WTC11 (cell line): ENCODE measurements around the gene COPZ2. TPM values are rescaled to one million over a fixed set of nuclear protein-coding genes. Genes with fewer than 3 reads are reported as not detected.

Source experiments
- ATAC-seq: fragments of 200-7000 bp; cut with Tn5 transposase; 2 replicates; pipeline ENCODE4 v1.10.0; 2021; ENCODE audit warnings: mild to moderate bottlenecking, moderate library complexity
- CTCF ChIA-PET: fragments of 300-600 bp; sonication (Branson Sonifier 250); formaldehyde crosslinking; loops from one replicate; lab custom pipeline; 2021; ENCODE audit warnings: antibody characterized with exemption; lab: Charles Lee
- POLR2A ChIA-PET: fragments of 350-600 bp; sonication (Branson Sonifier 250); formaldehyde crosslinking; loops from one replicate; lab custom pipeline; 2021; ENCODE audit warnings: antibody characterized with exemption; lab: Charles Lee
- DNase-seq: peaks from one replicate; pipeline ENCODE4 v3.0.0; 2021; ENCODE audit warnings: low spot score
- H3K27ac Mint-ChIP-seq: 2 replicates; pipeline ENCODE4 v1.8.0; 2021; ENCODE audit warnings: mixed read lengths
- H3K27me3 Mint-ChIP-seq: 2 replicates; pipeline ENCODE4 v1.8.0; 2021; ENCODE audit warnings: low read depth, mild to moderate bottlenecking, moderate library complexity, mixed read lengths
- H3K36me3 Mint-ChIP-seq: 2 replicates; pipeline ENCODE4 v1.8.0; 2021; ENCODE audit warnings: mixed read lengths
- H3K4me1 Mint-ChIP-seq: 2 replicates; pipeline ENCODE4 v1.8.0; 2022; ENCODE audit warnings: mixed read lengths
- H3K4me3 Mint-ChIP-seq: 2 replicates; pipeline ENCODE4 v1.8.0; 2021; ENCODE audit warnings: mild to moderate bottlenecking, moderate library complexity, mixed read lengths
- H3K9me3 Mint-ChIP-seq: 2 replicates; pipeline ENCODE4 v1.8.0; 2021; ENCODE audit warnings: mixed read lengths
- ATF1 ChIP-seq: sonication (generic); formaldehyde crosslinking; IDR thresholded peaks from 2 replicates; pipeline ENCODE4 v1.8.1; 2023; ENCODE audit warnings: mild to moderate bottlenecking, moderate library complexity, missing genetic modification reagents
- CREB1 ChIP-seq: sonication (generic); formaldehyde crosslinking; IDR thresholded peaks from 2 replicates; pipeline ENCODE4 v1.8.0; 2023; ENCODE audit warnings: mild to moderate bottlenecking, missing genetic modification reagents
- EMX1 ChIP-seq: fragments of 250-450 bp; sonication (Bioruptor Pico); IDR thresholded peaks from 2 replicates; pipeline ENCODE4 v1.8.0; 2021; ENCODE audit warnings: mild to moderate bottlenecking
- FOXP1 ChIP-seq: sonication (generic); formaldehyde crosslinking; IDR thresholded peaks from 2 replicates; pipeline ENCODE4 v1.8.0; 2022; ENCODE audit warnings: missing genetic modification reagents, mild to moderate bottlenecking, moderate library complexity, borderline replicate concordance
- GABPB1 ChIP-seq: sonication (generic); formaldehyde crosslinking; IDR thresholded peaks from 2 replicates; pipeline ENCODE4 v1.8.1; 2023; ENCODE audit warnings: mild to moderate bottlenecking, missing genetic modification reagents
- MXD4 ChIP-seq: fragments of 250-450 bp; sonication (Bioruptor Pico); IDR thresholded peaks from 2 replicates; pipeline ENCODE4 v1.8.0; 2021; ENCODE audit warnings: mild to moderate bottlenecking, moderate library complexity, borderline replicate concordance
- NFATC4 ChIP-seq: fragments of 250-450 bp; sonication (Bioruptor Pico); IDR thresholded peaks from 2 replicates; pipeline ENCODE4 v1.9.0; 2021; ENCODE audit warnings: mild to moderate bottlenecking
- NFE2L1 ChIP-seq: sonication (generic); formaldehyde crosslinking; IDR thresholded peaks from 2 replicates; pipeline ENCODE4 v1.8.1; 2023; ENCODE audit warnings: missing genetic modification reagents
- NFYB ChIP-seq: sonication (generic); formaldehyde crosslinking; conservative IDR thresholded peaks from 2 replicates; pipeline ENCODE4 v1.8.0; 2022; ENCODE audit warnings: low read depth, missing genetic modification reagents
- NR2C2 ChIP-seq: sonication (generic); formaldehyde crosslinking; IDR thresholded peaks from 2 replicates; pipeline ENCODE4 v1.8.0; 2022; ENCODE audit warnings: mild to moderate bottlenecking, missing genetic modification reagents
- SMAD3 ChIP-seq: sonication (generic); formaldehyde crosslinking; IDR thresholded peaks from 2 replicates; pipeline ENCODE4 v1.8.0; 2022; ENCODE audit warnings: missing genetic modification reagents, mild to moderate bottlenecking, borderline replicate concordance
- SMAD4 ChIP-seq: sonication (generic); formaldehyde crosslinking; IDR thresholded peaks from 2 replicates; pipeline ENCODE4 v1.8.0; 2022; ENCODE audit warnings: mild to moderate bottlenecking, missing genetic modification reagents
- TEAD1 ChIP-seq: sonication (generic); formaldehyde crosslinking; IDR thresholded peaks from 2 replicates; pipeline ENCODE4 v1.8.0; 2022; ENCODE audit warnings: mild to moderate bottlenecking, missing genetic modification reagents
- TP53 ChIP-seq: sonication (generic); formaldehyde crosslinking; IDR thresholded peaks from 2 replicates; pipeline ENCODE4 v1.8.1; 2023; ENCODE audit warnings: mild to moderate bottlenecking, missing genetic modification reagents
- ZNF232 ChIP-seq: sonication (generic); formaldehyde crosslinking; IDR thresholded peaks from 2 replicates; pipeline ENCODE4 v1.8.0; 2022; ENCODE audit warnings: mild to moderate bottlenecking, missing genetic modification reagents
- ZNF317 ChIP-seq: sonication (generic); formaldehyde crosslinking; IDR thresholded peaks from 2 replicates; pipeline ENCODE4 v1.8.1; 2023; ENCODE audit warnings: low read depth, mild to moderate bottlenecking, moderate library complexity, missing genetic modification reagents, borderline replicate concordance
- ZNF396 ChIP-seq: fragments of 250-450 bp; sonication (Bioruptor Pico); IDR thresholded peaks from 2 replicates; pipeline ENCODE4 v1.8.0; 2021; ENCODE audit warnings: mild to moderate bottlenecking, moderate library complexity, borderline replicate concordance
- ZNF416 ChIP-seq: fragments of 250-450 bp; sonication (Bioruptor Pico); IDR thresholded peaks from 2 replicates; pipeline ENCODE4 v1.9.0; 2021; ENCODE audit warnings: mild to moderate bottlenecking, inconsistent platforms
- ZNF671 ChIP-seq: fragments of 250-450 bp; sonication (Bioruptor Pico); IDR thresholded peaks from 2 replicates; pipeline ENCODE4 v1.8.0; 2021; ENCODE audit warnings: mild to moderate bottlenecking
- total RNA-seq: library from RNA; stranded (reverse); gene quantifications from 3 replicates; pipeline ENCODE4 v1.2.3, GENCODE V29; 2021
- TF ChIP-seq, protein P1 (sequence below): sonication (generic); formaldehyde crosslinking; IDR thresholded peaks from 2 replicates; pipeline ENCODE4 v1.8.1; 2022; ENCODE audit warnings: mild to moderate bottlenecking, missing genetic modification reagents, moderate library complexity, borderline replicate concordance
- TF ChIP-seq, protein P2 (sequence below): fragments of 250-450 bp; sonication (Bioruptor Pico); IDR thresholded peaks from 2 replicates; pipeline ENCODE4 v1.9.0; 2021; ENCODE audit warnings: moderate library complexity, mild to moderate bottlenecking, inconsistent platforms, borderline replicate concordance
- TF ChIP-seq, protein P3 (sequence below): sonication (generic); formaldehyde crosslinking; IDR thresholded peaks from 2 replicates; pipeline ENCODE4 v1.8.1; 2022; ENCODE audit warnings: low read depth, mild to moderate bottlenecking, moderate library complexity, missing genetic modification reagents, borderline replicate concordance
- TF ChIP-seq, protein P4 (sequence below): fragments of 250-450 bp; sonication (Bioruptor Pico); IDR thresholded peaks from 2 replicates; pipeline ENCODE4 v1.8.0; 2021; ENCODE audit warnings: mild to moderate bottlenecking
- TF ChIP-seq, protein P5 (sequence below): sonication (generic); formaldehyde crosslinking; conservative IDR thresholded peaks from 2 replicates; pipeline ENCODE4 v1.8.1; 2023; ENCODE audit warnings: mild to moderate bottlenecking, low read depth, missing genetic modification reagents, moderate library complexity
- TF ChIP-seq, protein P6 (sequence below): fragments of 250-450 bp; sonication (Bioruptor Pico); IDR thresholded peaks from 2 replicates; pipeline ENCODE4 v2.1.2; 2022; ENCODE audit warnings: mild to moderate bottlenecking, moderate library complexity
- TF ChIP-seq, protein P7 (sequence below): sonication (generic); formaldehyde crosslinking; IDR thresholded peaks from 2 replicates; pipeline ENCODE4 v1.8.1; 2023; ENCODE audit warnings: mild to moderate bottlenecking, missing genetic modification reagents, moderate library complexity

COPZ2 gene
- total RNA-seq, 1 experiment from 2014 or later = 0.44 TPM

DNA sequence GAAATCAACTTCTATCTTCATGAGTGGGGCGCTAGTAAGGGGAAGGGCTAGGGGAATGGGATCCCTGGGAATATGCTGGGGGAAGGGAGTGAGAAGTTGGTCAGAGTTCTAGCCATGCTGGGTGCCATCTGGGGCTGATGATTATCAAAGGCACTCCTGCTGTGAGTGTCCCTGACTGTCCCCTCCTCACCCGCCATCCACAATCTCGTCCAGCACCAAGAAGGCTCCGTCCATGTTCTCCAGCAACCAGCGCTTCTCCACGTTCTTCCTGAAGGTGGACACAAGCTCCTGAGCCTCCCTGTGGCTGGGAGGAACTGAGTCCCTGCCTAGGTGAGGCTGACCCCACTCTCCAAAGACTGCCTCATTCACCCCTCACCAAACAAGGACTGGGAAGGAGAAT is 5.6 kb downstream of the COPZ2 start:
- ATAC-seq (no peak), DNase-seq (no peak)
- Mint-ChIP-seq H3K36me3 (no peaks in the 10 kb centered on the region), H3K9me3 (no peaks in the 10 kb centered on the region), H3K4me1 (no peaks in the 10 kb centered on the region), H3K27me3 (peaks cover 35% of the 10 kb centered on the region), H3K4me3 (no peak overlapping the region), H3K27ac (no peak overlapping the region)
- ChIA-PET CTCF (interaction anchor here (1.1 kb wide), 1 partner anchor 61 kb away, joined by 3 read pairs; the partner anchor contains the start of gene CDK5RAP3), POLR2A (interaction anchor here (0.5 to 0.7 kb wide), 2 partner anchors 46 to 61 kb away, joined by 3 read pairs; partner anchors contain the start of gene CDK5RAP3)
- TF ChIP-seq SMAD4 = no peak
- TF ChIP-seq NFYB = no peak
- TF ChIP-seq, protein P1, sequence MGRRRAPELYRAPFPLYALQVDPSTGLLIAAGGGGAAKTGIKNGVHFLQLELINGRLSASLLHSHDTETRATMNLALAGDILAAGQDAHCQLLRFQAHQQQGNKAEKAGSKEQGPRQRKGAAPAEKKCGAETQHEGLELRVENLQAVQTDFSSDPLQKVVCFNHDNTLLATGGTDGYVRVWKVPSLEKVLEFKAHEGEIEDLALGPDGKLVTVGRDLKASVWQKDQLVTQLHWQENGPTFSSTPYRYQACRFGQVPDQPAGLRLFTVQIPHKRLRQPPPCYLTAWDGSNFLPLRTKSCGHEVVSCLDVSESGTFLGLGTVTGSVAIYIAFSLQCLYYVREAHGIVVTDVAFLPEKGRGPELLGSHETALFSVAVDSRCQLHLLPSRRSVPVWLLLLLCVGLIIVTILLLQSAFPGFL (CRISPR knock-in tag) = no peak
- TF ChIP-seq ZNF232 = no peak
- TF ChIP-seq FOXP1 = no peak
- no peak for TF ChIP-seq CREB1 (CRISPR knock-in tag)
- TF ChIP-seq ZNF416 = no peak
- TF ChIP-seq, protein P2, sequence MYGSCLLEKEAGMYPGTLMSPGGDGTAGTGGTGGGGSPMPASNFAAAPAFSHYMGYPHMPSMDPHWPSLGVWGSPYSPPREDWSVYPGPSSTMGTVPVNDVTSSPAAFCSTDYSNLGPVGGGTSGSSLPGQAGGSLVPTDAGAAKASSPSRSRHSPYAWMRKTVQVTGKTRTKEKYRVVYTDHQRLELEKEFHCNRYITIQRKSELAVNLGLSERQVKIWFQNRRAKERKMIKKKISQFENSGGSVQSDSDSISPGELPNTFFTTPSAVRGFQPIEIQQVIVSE (CRISPR knock-in tag) = no peak
- no peak for TF ChIP-seq NFATC4 (CRISPR knock-in tag)
- no peak for TF ChIP-seq ATF1 (CRISPR knock-in tag)
- TF ChIP-seq MXD4 (CRISPR knock-in tag) = no peak
- no peak for TF ChIP-seq TP53 (CRISPR knock-in tag)
- TF ChIP-seq ZNF671 (CRISPR knock-in tag) = no peak
- TF ChIP-seq, protein P3, sequence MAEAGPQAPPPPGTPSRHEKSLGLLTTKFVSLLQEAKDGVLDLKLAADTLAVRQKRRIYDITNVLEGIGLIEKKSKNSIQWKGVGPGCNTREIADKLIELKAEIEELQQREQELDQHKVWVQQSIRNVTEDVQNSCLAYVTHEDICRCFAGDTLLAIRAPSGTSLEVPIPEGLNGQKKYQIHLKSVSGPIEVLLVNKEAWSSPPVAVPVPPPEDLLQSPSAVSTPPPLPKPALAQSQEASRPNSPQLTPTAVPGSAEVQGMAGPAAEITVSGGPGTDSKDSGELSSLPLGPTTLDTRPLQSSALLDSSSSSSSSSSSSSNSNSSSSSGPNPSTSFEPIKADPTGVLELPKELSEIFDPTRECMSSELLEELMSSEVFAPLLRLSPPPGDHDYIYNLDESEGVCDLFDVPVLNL (CRISPR knock-in tag) = no peak
- no peak for TF ChIP-seq NFE2L1 (CRISPR knock-in tag)

DNA sequence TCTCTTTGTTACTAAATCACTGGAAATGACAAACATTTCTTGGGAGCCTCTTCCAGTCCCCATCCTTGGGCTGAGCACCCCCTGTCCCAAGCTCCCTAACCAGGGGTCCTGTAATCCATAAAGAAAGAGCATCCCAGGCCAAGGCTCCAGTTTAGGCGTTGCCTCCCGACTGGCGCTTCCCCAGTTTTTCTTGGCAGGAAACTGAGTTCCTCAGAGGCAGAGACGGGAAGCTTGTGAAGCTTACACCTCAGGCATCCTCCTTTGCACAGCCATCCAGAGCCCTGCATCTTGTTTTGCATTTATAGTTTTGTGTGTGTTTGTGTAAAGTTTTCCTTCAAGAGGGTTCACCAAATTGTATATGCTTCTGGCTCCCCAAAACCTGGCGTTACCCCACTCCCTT is 7.1 kb downstream of the COPZ2 start:
- Mint-ChIP-seq H3K4me1 (peaks cover 11% of the 10 kb centered on the region), H3K36me3 (no peaks in the 10 kb centered on the region), H3K27ac (no peak overlapping the region), H3K9me3 (no peaks in the 10 kb centered on the region), H3K4me3 (no peak overlapping the region), H3K27me3 (peaks cover 34% of the 10 kb centered on the region)
- no peak for ATAC-seq
- ChIA-PET CTCF (interaction anchor here (1.3 kb wide), 1 partner anchor 38 kb away, joined by 3 read pairs; no protein-coding TSS in a partner anchor), POLR2A (interaction anchor here (0.7 to 1.1 kb wide), 2 partner anchors 18 to 143 kb away, joined by 3 to 6 read pairs; partner anchors contain the start of gene NFE2L1)
- TF ChIP-seq, protein P4, sequence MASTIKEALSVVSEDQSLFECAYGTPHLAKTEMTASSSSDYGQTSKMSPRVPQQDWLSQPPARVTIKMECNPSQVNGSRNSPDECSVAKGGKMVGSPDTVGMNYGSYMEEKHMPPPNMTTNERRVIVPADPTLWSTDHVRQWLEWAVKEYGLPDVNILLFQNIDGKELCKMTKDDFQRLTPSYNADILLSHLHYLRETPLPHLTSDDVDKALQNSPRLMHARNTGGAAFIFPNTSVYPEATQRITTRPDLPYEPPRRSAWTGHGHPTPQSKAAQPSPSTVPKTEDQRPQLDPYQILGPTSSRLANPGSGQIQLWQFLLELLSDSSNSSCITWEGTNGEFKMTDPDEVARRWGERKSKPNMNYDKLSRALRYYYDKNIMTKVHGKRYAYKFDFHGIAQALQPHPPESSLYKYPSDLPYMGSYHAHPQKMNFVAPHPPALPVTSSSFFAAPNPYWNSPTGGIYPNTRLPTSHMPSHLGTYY (CRISPR knock-in tag) = no peak
- no peak for TF ChIP-seq GABPB1 (CRISPR knock-in tag)
- no peak for TF ChIP-seq EMX1
- no peak for TF ChIP-seq SMAD4
- no peak for TF ChIP-seq SMAD3
- TF ChIP-seq ZNF317 = no peak
- TF ChIP-seq TEAD1 (CRISPR knock-in tag) = no peak
- DNase-seq = no peak

DNA sequence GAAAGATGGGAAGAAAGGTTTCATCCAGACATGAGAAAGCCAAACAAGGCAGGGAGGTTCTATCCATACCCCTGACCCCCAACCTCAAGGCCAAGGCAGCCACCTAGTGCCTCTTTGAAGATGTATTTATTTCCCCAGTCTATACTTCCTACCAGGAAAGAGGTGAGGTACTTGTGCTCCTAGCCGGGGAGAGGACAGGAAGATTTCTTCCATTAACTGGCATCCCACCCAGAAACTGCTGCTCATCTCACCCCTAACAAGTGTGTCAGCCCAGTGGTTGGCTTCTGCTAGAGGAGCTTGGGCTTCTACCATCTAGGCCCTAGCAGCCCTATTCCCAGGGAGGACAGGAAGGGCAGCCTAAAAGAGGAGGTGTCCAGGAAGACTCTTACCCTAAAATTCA is 8.9 kb downstream of the COPZ2 start:
- H3K4me1 Mint-ChIP-seq = peaks cover 21% of the 10 kb centered on the region
- peaks cover 46% of the 10 kb centered on the region for H3K27me3 Mint-ChIP-seq
- TF ChIP-seq ZNF396 (CRISPR knock-in tag) (no peak), NR2C2 (CRISPR knock-in tag) (no peak), CREB1 (CRISPR knock-in tag) (no peak)
- TF ChIP-seq, protein P5, sequence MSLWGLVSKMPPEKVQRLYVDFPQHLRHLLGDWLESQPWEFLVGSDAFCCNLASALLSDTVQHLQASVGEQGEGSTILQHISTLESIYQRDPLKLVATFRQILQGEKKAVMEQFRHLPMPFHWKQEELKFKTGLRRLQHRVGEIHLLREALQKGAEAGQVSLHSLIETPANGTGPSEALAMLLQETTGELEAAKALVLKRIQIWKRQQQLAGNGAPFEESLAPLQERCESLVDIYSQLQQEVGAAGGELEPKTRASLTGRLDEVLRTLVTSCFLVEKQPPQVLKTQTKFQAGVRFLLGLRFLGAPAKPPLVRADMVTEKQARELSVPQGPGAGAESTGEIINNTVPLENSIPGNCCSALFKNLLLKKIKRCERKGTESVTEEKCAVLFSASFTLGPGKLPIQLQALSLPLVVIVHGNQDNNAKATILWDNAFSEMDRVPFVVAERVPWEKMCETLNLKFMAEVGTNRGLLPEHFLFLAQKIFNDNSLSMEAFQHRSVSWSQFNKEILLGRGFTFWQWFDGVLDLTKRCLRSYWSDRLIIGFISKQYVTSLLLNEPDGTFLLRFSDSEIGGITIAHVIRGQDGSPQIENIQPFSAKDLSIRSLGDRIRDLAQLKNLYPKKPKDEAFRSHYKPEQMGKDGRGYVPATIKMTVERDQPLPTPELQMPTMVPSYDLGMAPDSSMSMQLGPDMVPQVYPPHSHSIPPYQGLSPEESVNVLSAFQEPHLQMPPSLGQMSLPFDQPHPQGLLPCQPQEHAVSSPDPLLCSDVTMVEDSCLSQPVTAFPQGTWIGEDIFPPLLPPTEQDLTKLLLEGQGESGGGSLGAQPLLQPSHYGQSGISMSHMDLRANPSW (CRISPR knock-in tag) = no peak
- TF ChIP-seq, protein P6, sequence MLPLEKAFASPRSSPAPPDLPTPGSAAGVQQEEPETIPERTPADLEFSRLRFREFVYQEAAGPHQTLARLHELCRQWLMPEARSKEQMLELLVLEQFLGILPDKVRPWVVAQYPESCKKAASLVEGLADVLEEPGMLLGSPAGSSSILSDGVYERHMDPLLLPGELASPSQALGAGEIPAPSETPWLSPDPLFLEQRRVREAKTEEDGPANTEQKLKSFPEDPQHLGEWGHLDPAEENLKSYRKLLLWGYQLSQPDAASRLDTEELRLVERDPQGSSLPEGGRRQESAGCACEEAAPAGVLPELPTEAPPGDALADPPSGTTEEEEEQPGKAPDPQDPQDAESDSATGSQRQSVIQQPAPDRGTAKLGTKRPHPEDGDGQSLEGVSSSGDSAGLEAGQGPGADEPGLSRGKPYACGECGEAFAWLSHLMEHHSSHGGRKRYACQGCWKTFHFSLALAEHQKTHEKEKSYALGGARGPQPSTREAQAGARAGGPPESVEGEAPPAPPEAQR (CRISPR knock-in tag) = no peak
- TF ChIP-seq, protein P7, sequence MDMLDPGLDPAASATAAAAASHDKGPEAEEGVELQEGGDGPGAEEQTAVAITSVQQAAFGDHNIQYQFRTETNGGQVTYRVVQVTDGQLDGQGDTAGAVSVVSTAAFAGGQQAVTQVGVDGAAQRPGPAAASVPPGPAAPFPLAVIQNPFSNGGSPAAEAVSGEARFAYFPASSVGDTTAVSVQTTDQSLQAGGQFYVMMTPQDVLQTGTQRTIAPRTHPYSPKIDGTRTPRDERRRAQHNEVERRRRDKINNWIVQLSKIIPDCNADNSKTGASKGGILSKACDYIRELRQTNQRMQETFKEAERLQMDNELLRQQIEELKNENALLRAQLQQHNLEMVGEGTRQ (CRISPR knock-in tag) = no peak

More for the DNA sequence above, 8.9 kb downstream of the COPZ2 start:
- ChIA-PET POLR2A (no interaction called here), CTCF (interaction anchor here (1.0 to 1.9 kb wide), 2 partner anchors 24 to 107 kb away, joined by 3 to 9 read pairs; no protein-coding TSS in a partner anchor)
- Mint-ChIP-seq H3K27ac (no peak overlapping the region), H3K36me3 (no peaks in the 10 kb centered on the region), H3K4me3 (no peak overlapping the region), H3K9me3 (no peaks in the 10 kb centered on the region)
- ATAC-seq (no peak), DNase-seq (no peak)
